ENCODE data around the gene ANKRD33B.

DNA sequence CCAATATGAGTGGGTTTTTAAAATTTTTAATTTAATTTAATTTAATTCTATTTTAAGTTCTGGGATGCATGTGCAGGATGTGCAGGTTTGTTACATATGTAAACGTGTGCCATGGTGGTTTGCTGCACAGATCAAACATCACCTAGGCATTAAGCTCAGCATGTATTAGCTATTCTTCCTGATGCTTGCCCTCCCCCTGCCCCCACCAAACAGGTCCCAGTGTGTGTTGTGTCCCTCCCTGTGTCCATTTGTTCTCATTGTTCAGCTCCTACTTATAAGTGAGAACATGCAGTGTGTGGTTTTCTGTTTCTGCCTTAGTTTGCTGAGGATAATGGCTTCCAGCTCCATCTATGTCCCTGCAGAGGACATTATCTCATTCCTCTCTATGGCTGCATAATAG lies 35.0 kb upstream of the ANKRD33B start:
- no peak for TF ChIP-seq POLR2AphosphoS5 (IDR thresholded peaks at IDR 0.05)
- TF ChIP-seq POLR2A (IDR thresholded peaks at IDR 0.05) = no peak
- TF ChIP-seq, protein P1, sequence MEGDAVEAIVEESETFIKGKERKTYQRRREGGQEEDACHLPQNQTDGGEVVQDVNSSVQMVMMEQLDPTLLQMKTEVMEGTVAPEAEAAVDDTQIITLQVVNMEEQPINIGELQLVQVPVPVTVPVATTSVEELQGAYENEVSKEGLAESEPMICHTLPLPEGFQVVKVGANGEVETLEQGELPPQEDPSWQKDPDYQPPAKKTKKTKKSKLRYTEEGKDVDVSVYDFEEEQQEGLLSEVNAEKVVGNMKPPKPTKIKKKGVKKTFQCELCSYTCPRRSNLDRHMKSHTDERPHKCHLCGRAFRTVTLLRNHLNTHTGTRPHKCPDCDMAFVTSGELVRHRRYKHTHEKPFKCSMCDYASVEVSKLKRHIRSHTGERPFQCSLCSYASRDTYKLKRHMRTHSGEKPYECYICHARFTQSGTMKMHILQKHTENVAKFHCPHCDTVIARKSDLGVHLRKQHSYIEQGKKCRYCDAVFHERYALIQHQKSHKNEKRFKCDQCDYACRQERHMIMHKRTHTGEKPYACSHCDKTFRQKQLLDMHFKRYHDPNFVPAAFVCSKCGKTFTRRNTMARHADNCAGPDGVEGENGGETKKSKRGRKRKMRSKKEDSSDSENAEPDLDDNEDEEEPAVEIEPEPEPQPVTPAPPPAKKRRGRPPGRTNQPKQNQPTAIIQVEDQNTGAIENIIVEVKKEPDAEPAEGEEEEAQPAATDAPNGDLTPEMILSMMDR (IDR thresholded peaks at IDR 0.05) = no peak

Data from breast epithelium (tissue), 3 donors.